Nephron progenitor cell (in vitro differentiated cells): Measurements from ENCODE around the gene LONRF3.
A peak's percentile ranks its signal among the peaks of the same experiment; 100 is the strongest.

Experiments
- DNase-seq: peaks from one replicate; pipeline ENCODE4 v3.0.0; 2021
- H3K27ac Mint-ChIP-seq: 2 replicates; pipeline ENCODE4 v1.8.0; 2021; ENCODE audit warnings: mild to moderate bottlenecking, moderate library complexity, mixed read lengths
- H3K27me3 Mint-ChIP-seq: 2 replicates; pipeline ENCODE4 v1.8.0; 2021; ENCODE audit warnings: mild to moderate bottlenecking, low read depth, mixed read lengths; ENCODE audit not compliant: poor library complexity
- H3K36me3 Mint-ChIP-seq: 2 replicates; pipeline ENCODE4 v1.8.0; 2021; ENCODE audit warnings: low read depth, mixed read lengths
- H3K4me1 Mint-ChIP-seq: 2 replicates; pipeline ENCODE4 v1.8.0; 2021; ENCODE audit warnings: mixed read lengths
- H3K4me3 Mint-ChIP-seq: 2 replicates; pipeline ENCODE4 v1.8.0; 2021; ENCODE audit warnings: mild to moderate bottlenecking, moderate library complexity, mixed read lengths
- H3K9me3 Mint-ChIP-seq: 2 replicates; pipeline ENCODE4 v1.8.0; 2021; ENCODE audit warnings: mild to moderate bottlenecking, moderate library complexity, mixed read lengths
- CTCF ChIP-seq: fragments of 200-600 bp; sonication (generic); IDR thresholded peaks from 2 replicates; pipeline ENCODE4 v1.5.0; 2021; ENCODE audit warnings: antibody characterized with exemption

LONRF3 gene

GRCh38 chrX:118971552-118971951 is 2.9 kb upstream of the LONRF3 start:
- Mint-ChIP-seq H3K9me3 (peaks cover 53% of the 10 kb centered on the region), H3K27ac (no peak overlapping the region), H3K36me3 (no peaks in the 10 kb centered on the region), H3K27me3 (peaks cover 94% of the 10 kb centered on the region), H3K4me3 (no peak overlapping the region), H3K4me1 (peaks cover 14% of the 10 kb centered on the region)
- DNase-seq = no peak
- no peak for TF ChIP-seq CTCF

GRCh38 chrX:118973389-118974087 is 880 bp upstream of the LONRF3 start:
- no peak for TF ChIP-seq CTCF
- Mint-ChIP-seq H3K4me3 (no peak overlapping the region), H3K4me1 (peaks cover 14% of the 10 kb centered on the region), H3K27ac (no peak overlapping the region), H3K27me3 (peaks cover 100% of the 10 kb centered on the region), H3K36me3 (no peaks in the 10 kb centered on the region), H3K9me3 (peaks cover 51% of the 10 kb centered on the region)
- peak; percentile 9 for DNase-seq

- H3K4me3 Mint-ChIP-seq = peak overlapping the region; percentile 81
- no peak overlapping the region for H3K27ac Mint-ChIP-seq
- H3K36me3 Mint-ChIP-seq = no peaks in the 10 kb centered on the region
- peaks cover 14% of the 10 kb centered on the region for H3K4me1 Mint-ChIP-seq
- peaks cover 100% of the 10 kb centered on the region for H3K27me3 Mint-ChIP-seq
- peaks cover 44% of the 10 kb centered on the region for H3K9me3 Mint-ChIP-seq
- peak; percentile 39 for DNase-seq
- no peak for TF ChIP-seq CTCF
These were observed 672 bp downstream of the LONRF3 start for GRCh38 chrX:118974908-118975671.

GRCh38 chrX:118975831-118976598 is 1.6 kb downstream of the LONRF3 start:
- peaks cover 14% of the 10 kb centered on the region for H3K4me1 Mint-ChIP-seq
- H3K9me3 Mint-ChIP-seq = peaks cover 46% of the 10 kb centered on the region
- H3K4me3 Mint-ChIP-seq = peak overlapping the region; percentile 81
- TF ChIP-seq CTCF = no peak
- H3K36me3 Mint-ChIP-seq = no peaks in the 10 kb centered on the region
- no peak overlapping the region for H3K27ac Mint-ChIP-seq
- peak; percentile 44 for DNase-seq
- H3K27me3 Mint-ChIP-seq = peaks cover 95% of the 10 kb centered on the region

GRCh38 chrX:118976599-118977340 is 2.4 kb downstream of the LONRF3 start:
- peak; percentile 25 for DNase-seq
- H3K4me3 Mint-ChIP-seq = no peak overlapping the region
- peaks cover 87% of the 10 kb centered on the region for H3K27me3 Mint-ChIP-seq
- no peaks in the 10 kb centered on the region for H3K36me3 Mint-ChIP-seq
- H3K4me1 Mint-ChIP-seq = peaks cover 14% of the 10 kb centered on the region
- no peak overlapping the region for H3K27ac Mint-ChIP-seq
- H3K9me3 Mint-ChIP-seq = peaks cover 48% of the 10 kb centered on the region
- TF ChIP-seq CTCF = no peak
